Activated CD8-positive, alpha-beta T cell treated with anti-CD3 and anti-CD28 coated beads for 36 hours (primary cell): Measurements from ENCODE around the gene ZFHX3. TPM values are rescaled to one million over a fixed set of nuclear protein-coding genes. Genes with fewer than 3 reads are reported as not detected.

ENCODE experiments used
- ATAC-seq: fragments of 200-7000 bp; cut with Tn5 transposase; one replicate; pipeline ENCODE4 v1.10.0; 2021; ENCODE audit warnings: mild to moderate bottlenecking, moderate library complexity
- CTCF ChIA-PET: fragments of 350-600 bp; sonication (Branson Sonifier 250); formaldehyde crosslinking; loops from one replicate; lab custom pipeline; 2021; ENCODE audit warnings: antibody characterized with exemption; lab: Charles Lee
- POLR2A ChIA-PET: fragments of 350-600 bp; sonication (Branson Sonifier 250); formaldehyde crosslinking; loops from one replicate; lab custom pipeline; 2021; ENCODE audit warnings: antibody characterized with exemption; lab: Charles Lee
- DNase-seq: peaks from one replicate; pipeline ENCODE4 v3.0.0-alpha.2; 2020
- H3K27ac Mint-ChIP-seq: one replicate; pipeline ENCODE4 v1.8.0; 2021; ENCODE audit warnings: mild to moderate bottlenecking, mixed read lengths
- H3K27me3 Mint-ChIP-seq: one replicate; pipeline ENCODE4 v1.8.0; 2021; ENCODE audit warnings: mixed read lengths
- H3K36me3 Mint-ChIP-seq: one replicate; pipeline ENCODE4 v1.8.0; 2021; ENCODE audit warnings: low read depth, mixed read lengths
- H3K4me1 Mint-ChIP-seq: one replicate; pipeline ENCODE4 v1.8.0; 2021; ENCODE audit warnings: low read depth, mixed read lengths
- H3K4me3 Mint-ChIP-seq: one replicate; pipeline ENCODE4 v1.8.0; 2021; ENCODE audit warnings: mild to moderate bottlenecking, moderate library complexity, mixed read lengths
- H3K9me3 Mint-ChIP-seq: one replicate; pipeline ENCODE4 v1.8.0; 2021; ENCODE audit warnings: mixed read lengths
- intact Hi-C: fragments of 100-400 bp; cut with micrococcal nuclease; formaldehyde crosslinking; loops from one replicate; pipeline ENCODE4 v1.10.0; 2022
- total RNA-seq, 2 experiments: library from RNA; stranded (reverse); gene quantifications; one replicate each; pipeline ENCODE4 v1.2.3, GENCODE V29; 2021
- TF ChIP-seq, protein P1 (sequence below): fragments of 200-600 bp; IDR thresholded peaks from one replicate; pipeline ENCODE4 v1.8.0; 2022; ENCODE audit warnings: antibody characterized with exemption, mild to moderate bottlenecking

The ZFHX3 gene
- total RNA-seq, 2 experiments from 2014 or later = 0.16 to 0.25 TPM

GRCh38 chr16:72848759-72849664, 198.9 kb downstream of the ZFHX3 start:
- POLR2A ChIA-PET = no interaction called here
- no peak for DNase-seq
- Mint-ChIP-seq H3K27ac (no peak overlapping the region), H3K27me3 (peaks cover 4% of the 10 kb centered on the region), H3K36me3 (no peaks in the 10 kb centered on the region), H3K4me3 (no peak overlapping the region), H3K4me1 (peaks cover 3% of the 10 kb centered on the region), H3K9me3 (no peaks in the 10 kb centered on the region)
- intact Hi-C loops = no loop called here
- ATAC-seq = no peak
- TF ChIP-seq, protein P1, sequence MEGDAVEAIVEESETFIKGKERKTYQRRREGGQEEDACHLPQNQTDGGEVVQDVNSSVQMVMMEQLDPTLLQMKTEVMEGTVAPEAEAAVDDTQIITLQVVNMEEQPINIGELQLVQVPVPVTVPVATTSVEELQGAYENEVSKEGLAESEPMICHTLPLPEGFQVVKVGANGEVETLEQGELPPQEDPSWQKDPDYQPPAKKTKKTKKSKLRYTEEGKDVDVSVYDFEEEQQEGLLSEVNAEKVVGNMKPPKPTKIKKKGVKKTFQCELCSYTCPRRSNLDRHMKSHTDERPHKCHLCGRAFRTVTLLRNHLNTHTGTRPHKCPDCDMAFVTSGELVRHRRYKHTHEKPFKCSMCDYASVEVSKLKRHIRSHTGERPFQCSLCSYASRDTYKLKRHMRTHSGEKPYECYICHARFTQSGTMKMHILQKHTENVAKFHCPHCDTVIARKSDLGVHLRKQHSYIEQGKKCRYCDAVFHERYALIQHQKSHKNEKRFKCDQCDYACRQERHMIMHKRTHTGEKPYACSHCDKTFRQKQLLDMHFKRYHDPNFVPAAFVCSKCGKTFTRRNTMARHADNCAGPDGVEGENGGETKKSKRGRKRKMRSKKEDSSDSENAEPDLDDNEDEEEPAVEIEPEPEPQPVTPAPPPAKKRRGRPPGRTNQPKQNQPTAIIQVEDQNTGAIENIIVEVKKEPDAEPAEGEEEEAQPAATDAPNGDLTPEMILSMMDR = no peak
- CTCF ChIA-PET = interaction anchor here (0.9 to 5.1 kb wide), 2 partner anchors 17 to 724 kb away, joined by 3 to 27 read pairs; no protein-coding TSS in a partner anchor

- H3K4me1 Mint-ChIP-seq = peaks cover 7% of the 10 kb centered on the region
- ATAC-seq = no peak
- TF ChIP-seq, protein P1 = no peak
- H3K36me3 Mint-ChIP-seq = no peaks in the 10 kb centered on the region
- intact Hi-C loops = no loop called here
- no peak for DNase-seq
- ChIA-PET POLR2A (no interaction called here), CTCF (interaction anchor here (1.4 to 5.1 kb wide), 2 partner anchors 9 to 16 kb away, joined by 3 to 27 read pairs; no protein-coding TSS in a partner anchor)
- H3K9me3 Mint-ChIP-seq = no peaks in the 10 kb centered on the region
- peaks cover 4% of the 10 kb centered on the region for H3K27me3 Mint-ChIP-seq
- H3K4me3 Mint-ChIP-seq = no peak overlapping the region
- H3K27ac Mint-ChIP-seq = no peak overlapping the region
These were observed 199.9 kb downstream of the ZFHX3 start for GRCh38 chr16:72848028-72848400.

- DNase-seq (peak; percentile 40), ATAC-seq (peak; percentile 58)
- no peak overlapping the region for H3K4me3 Mint-ChIP-seq
- H3K27me3 Mint-ChIP-seq = peaks cover 5% of the 10 kb centered on the region
- H3K4me1 Mint-ChIP-seq = peaks cover 7% of the 10 kb centered on the region
- no peaks in the 10 kb centered on the region for H3K9me3 Mint-ChIP-seq
- intact Hi-C loops = no loop called here
- POLR2A ChIA-PET = no interaction called here
- TF ChIP-seq, protein P1 = peak; percentile 38
- CTCF ChIA-PET = interaction anchor here (0.9 to 5.1 kb wide), 5 partner anchors 9 to 345 kb away, joined by 3 to 27 read pairs (median 3); no protein-coding TSS in a partner anchor
- no peak overlapping the region for H3K27ac Mint-ChIP-seq
- no peaks in the 10 kb centered on the region for H3K36me3 Mint-ChIP-seq
These were observed 200.5 kb downstream of the ZFHX3 start for GRCh38 chr16:72847187-72848027.

- POLR2A ChIA-PET = no interaction called here
- TF ChIP-seq, protein P1 = no peak
- Mint-ChIP-seq H3K9me3 (no peaks in the 10 kb centered on the region), H3K36me3 (no peaks in the 10 kb centered on the region), H3K27ac (no peak overlapping the region), H3K4me3 (no peak overlapping the region), H3K4me1 (peaks cover 7% of the 10 kb centered on the region), H3K27me3 (peaks cover 5% of the 10 kb centered on the region)
- ATAC-seq = no peak
- CTCF ChIA-PET = interaction anchor here (1.0 to 5.1 kb wide), 3 partner anchors 12 to 344 kb away, joined by 3 to 27 read pairs (median 4); no protein-coding TSS in a partner anchor
- no peak for DNase-seq
- intact Hi-C loops = no loop called here
These were observed 201.3 kb downstream of the ZFHX3 start for GRCh38 chr16:72846594-72846993.
